CD8-positive, alpha-beta memory T cell (primary cell): Measurements from ENCODE around the gene PRR4. TPM values are rescaled to one million over a fixed set of nuclear protein-coding genes. Genes with fewer than 3 reads are reported as not detected.
A peak's percentile ranks its signal among the peaks of the same experiment; 100 is the strongest.

Source experiments
- CTCF ChIA-PET: fragments of 350-600 bp; sonication (Branson Sonifier 250); formaldehyde crosslinking; loops from one replicate; lab custom pipeline; 2021; ENCODE audit warnings: antibody characterized with exemption; lab: Charles Lee
- POLR2A ChIA-PET: fragments of 350-600 bp; sonication (Branson Sonifier 250); formaldehyde crosslinking; loops from one replicate; lab custom pipeline; 2021; ENCODE audit warnings: antibody characterized with exemption; lab: Charles Lee
- DNase-seq, 5 donors: peaks; one replicate each; pipeline versions ENCODE4 v3.0.0 to v3.0.0-alpha.2; 2020 to 2022; ENCODE audit warnings: mixed read lengths in 1 of 5
- H3K27ac ChIP-seq: one replicate; pipeline ENCODE4 v1.7.0; 2013; ENCODE audit warnings: low read depth, mild to moderate bottlenecking, low read length, moderate library complexity
- H3K27me3 ChIP-seq: 2 replicates; pipeline ENCODE4 v1.7.0; 2013; ENCODE audit warnings: low read length, mild to moderate bottlenecking; ENCODE audit not compliant: insufficient read depth, poor library complexity, severe bottlenecking
- H3K36me3 ChIP-seq: 2 replicates; pipeline ENCODE4 v1.7.0; 2013; ENCODE audit warnings: mild to moderate bottlenecking, low read length, moderate library complexity; ENCODE audit not compliant: insufficient read depth
- H3K4me1 ChIP-seq: 2 replicates; pipeline ENCODE4 v1.7.0; 2013; ENCODE audit warnings: mild to moderate bottlenecking, low read length, moderate library complexity; ENCODE audit not compliant: insufficient read depth
- H3K4me3 ChIP-seq: 2 replicates; pipeline ENCODE4 v1.7.0; 2013; ENCODE audit warnings: mild to moderate bottlenecking, low read length
- H3K9me3 ChIP-seq: 2 replicates; pipeline ENCODE4 v1.7.0; 2013; ENCODE audit warnings: mild to moderate bottlenecking, low read length
- H3K27ac Mint-ChIP-seq, 8 donors: one replicate each; pipeline ENCODE4 v1.8.0; 2020 to 2021; ENCODE audit warnings: mixed read lengths in 8 of 8, mild to moderate bottlenecking in 6 of 8, inconsistent platforms in 3 of 8, moderate library complexity in 3 of 8
- H3K27me3 Mint-ChIP-seq, 2 donors: one replicate each; pipeline ENCODE4 v1.8.0; 2020 to 2021; ENCODE audit warnings: mixed read lengths in 2 of 2, mild to moderate bottlenecking in 1 of 2, moderate library complexity in 1 of 2
- H3K36me3 Mint-ChIP-seq, 3 donors: one replicate each; pipeline ENCODE4 v1.8.0; 2020 to 2021; ENCODE audit warnings: mixed read lengths in 3 of 3, inconsistent platforms in 1 of 3, mild to moderate bottlenecking in 1 of 3
- H3K4me1 Mint-ChIP-seq, 3 donors: one replicate each; pipeline ENCODE4 v1.8.0; 2020 to 2021; ENCODE audit warnings: mixed read lengths in 3 of 3, inconsistent platforms in 1 of 3, mild to moderate bottlenecking in 1 of 3
- H3K4me3 Mint-ChIP-seq, 7 donors: one replicate each; pipeline ENCODE4 v1.8.0; 2020 to 2021; ENCODE audit warnings: mixed read lengths in 7 of 7, mild to moderate bottlenecking in 6 of 7, moderate library complexity in 4 of 7, inconsistent platforms in 2 of 7
- H3K9me3 Mint-ChIP-seq, 5 donors: one replicate each; pipeline ENCODE4 v1.8.0; 2020 to 2022; ENCODE audit warnings: mixed read lengths in 5 of 5, mild to moderate bottlenecking in 3 of 5, moderate library complexity in 2 of 5, inconsistent platforms in 1 of 5
- polyA plus RNA-seq: library from polyadenylated mRNA; unstranded; fragments of 300-500 nt; fragmentation: Illumina TruSeq; gene quantifications from one replicate; pipeline ENCODE4 v1.2.3, GENCODE V29; 2021
- total RNA-seq, 2 experiments: library from RNA; stranded (reverse); gene quantifications; one replicate each; pipeline ENCODE4 v1.2.3, GENCODE V29; 2021

Gene PRR4
- total and polyA plus RNA-seq, 3 experiments from 2014 or later = 0.63 to 0.70 TPM; not detected in 1

DNA sequence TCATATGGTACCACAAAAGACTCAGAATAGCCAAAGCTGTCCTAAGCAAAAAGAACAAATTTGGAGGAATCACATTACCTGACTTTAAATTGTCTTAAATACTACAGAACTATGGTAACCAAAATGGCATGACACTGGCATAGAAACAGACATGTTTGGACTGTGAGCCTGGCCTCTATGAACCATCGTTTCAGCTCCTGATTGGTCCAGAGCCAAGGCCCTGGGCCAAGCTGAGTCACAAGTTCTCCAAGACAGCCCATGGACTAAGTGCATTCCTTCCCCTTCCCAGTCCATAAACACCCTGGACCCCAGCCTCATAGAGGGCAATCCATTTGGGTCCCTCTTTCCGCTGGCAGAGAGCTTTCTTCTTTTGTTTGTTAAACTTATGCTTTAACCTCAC is 12.1 kb upstream of the PRR4 start:
- Mint-ChIP-seq H3K27me3 (no peaks in the 10 kb centered on the region), H3K9me3 (peaks cover 52 to 69% (median 58%) of the 10 kb centered on the region in 5 donors)
- CTCF ChIA-PET = no interaction called here

DNA sequence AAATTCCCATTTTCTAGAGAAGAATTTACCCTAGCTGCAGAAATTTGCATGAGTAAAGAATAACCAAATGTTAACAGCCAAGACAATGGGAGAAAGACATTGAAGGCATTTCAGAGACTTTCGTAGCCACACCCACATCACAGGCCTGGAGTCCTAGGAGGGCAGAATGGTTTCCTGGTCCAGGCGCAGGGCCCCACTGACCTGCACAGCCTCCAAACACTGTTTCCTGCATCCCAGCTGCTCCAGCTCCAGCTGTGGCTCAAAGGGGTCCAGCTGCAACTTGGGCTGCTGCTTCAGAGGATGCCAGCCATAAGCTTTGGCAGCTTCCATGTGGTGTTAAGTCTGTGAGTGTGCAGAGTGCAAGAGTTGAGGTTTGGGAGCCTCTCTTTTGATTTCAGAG is 6.5 kb upstream of the PRR4 start:
- Mint-ChIP-seq H3K9me3 (peaks cover 32 to 49% (median 39%) of the 10 kb centered on the region in 5 donors), H3K27ac (no peak overlapping the region), H3K27me3 (no peaks in the 10 kb centered on the region), H3K4me1 (peaks cover 23 to 31% (median 25%) of the 10 kb centered on the region in 3 donors), H3K36me3 (peaks cover 36 to 66% (median 49%) of the 10 kb centered on the region in 3 donors), H3K4me3 (no peak overlapping the region)
- Histone ChIP-seq H3K4me3 (no peak overlapping the region), H3K27ac (no peak overlapping the region), H3K36me3 (no peaks in the 10 kb centered on the region), H3K9me3 (peaks cover 7% of the 10 kb centered on the region), H3K4me1 (peaks cover 14% of the 10 kb centered on the region), H3K27me3 (no peaks in the 10 kb centered on the region)
- ChIA-PET POLR2A (no interaction called here), CTCF (no interaction called here)
- no peak for DNase-seq

More for the DNA sequence above, 12.1 kb upstream of the PRR4 start:
- peaks cover 0 to under 1% (median 0%) of the 10 kb centered on the region in 3 donors for H3K4me1 Mint-ChIP-seq
- H3K4me3 Mint-ChIP-seq = no peak overlapping the region
- POLR2A ChIA-PET = no interaction called here
- peaks cover 39 to 84% (median 72%) of the 10 kb centered on the region in 3 donors for H3K36me3 Mint-ChIP-seq
- no peaks in the 10 kb centered on the region for H3K36me3 ChIP-seq
- H3K27me3 ChIP-seq = no peaks in the 10 kb centered on the region
- no peak overlapping the region for H3K27ac ChIP-seq
- no peak for DNase-seq
- peaks cover 7% of the 10 kb centered on the region for H3K9me3 ChIP-seq
- H3K4me3 ChIP-seq = no peak overlapping the region
- H3K4me1 ChIP-seq = no peaks in the 10 kb centered on the region
- no peak overlapping the region for H3K27ac Mint-ChIP-seq

DNA sequence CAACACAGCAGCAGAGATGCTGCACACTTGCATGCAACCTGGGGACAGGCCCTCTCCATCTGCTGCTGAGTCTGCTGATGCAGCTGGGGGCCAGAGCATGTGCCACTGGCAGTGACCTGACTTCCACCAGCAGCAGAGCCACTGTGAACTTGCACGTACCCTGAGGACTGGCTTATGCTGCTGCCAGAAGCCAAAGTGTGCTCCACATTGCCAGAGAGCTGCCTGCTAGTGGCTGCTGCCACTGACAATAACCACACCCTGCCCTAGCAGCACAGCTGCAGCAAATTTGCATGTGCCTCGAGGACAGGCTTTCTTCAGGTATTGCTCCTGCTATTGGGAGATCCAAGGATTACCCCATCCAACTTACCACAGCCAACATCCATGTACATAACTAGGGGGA is 4.5 kb upstream of the PRR4 start:
- Histone ChIP-seq H3K27ac (no peak overlapping the region), H3K36me3 (no peaks in the 10 kb centered on the region), H3K27me3 (no peaks in the 10 kb centered on the region), H3K4me1 (peaks cover 29% of the 10 kb centered on the region), H3K4me3 (no peak overlapping the region), H3K9me3 (peaks cover 7% of the 10 kb centered on the region)
- ChIA-PET CTCF (no interaction called here), POLR2A (no interaction called here)
- H3K27me3 Mint-ChIP-seq = no peaks in the 10 kb centered on the region
- H3K4me1 Mint-ChIP-seq = peaks cover 40 to 50% (median 42%) of the 10 kb centered on the region in 3 donors
- peaks cover 18 to 32% (median 29%) of the 10 kb centered on the region in 5 donors for H3K9me3 Mint-ChIP-seq
- peaks cover 33 to 47% (median 33%) of the 10 kb centered on the region in 3 donors for H3K36me3 Mint-ChIP-seq
- H3K27ac Mint-ChIP-seq = peak overlapping the region in 1 of 8 donors; percentile 57
- DNase-seq = no peak
- no peak overlapping the region for H3K4me3 Mint-ChIP-seq

DNA sequence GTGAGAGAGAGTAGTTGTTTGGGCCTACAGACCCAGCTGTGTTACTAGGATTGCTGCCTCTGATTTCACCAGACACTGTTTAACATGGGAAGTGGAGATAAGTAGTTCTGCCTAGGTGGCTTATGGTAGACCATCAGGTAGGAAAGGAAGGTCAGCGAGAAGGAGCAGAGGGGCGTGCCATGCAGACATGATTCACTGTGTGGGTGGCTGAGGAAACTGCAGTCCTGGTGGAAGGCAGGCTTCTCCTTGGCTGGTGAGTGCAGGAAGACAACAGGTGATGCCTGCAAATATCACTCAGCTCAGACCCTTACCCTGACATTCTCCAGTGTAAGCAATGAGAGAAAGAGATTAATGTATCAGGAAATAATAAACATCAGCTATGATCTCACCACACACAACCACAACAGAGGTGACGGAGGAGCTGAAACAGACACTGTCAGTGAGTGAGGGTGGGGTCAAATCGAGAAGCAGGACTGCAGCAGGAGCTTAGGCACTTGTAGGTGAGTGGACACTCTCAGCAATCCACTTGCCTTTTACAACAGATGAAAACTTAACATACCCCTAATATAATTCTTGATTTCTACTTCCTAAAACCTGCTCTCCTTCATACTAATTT is 2.1 kb upstream of the PRR4 start:
- peak in 1 of 5 donors; percentile 11 for DNase-seq
- Histone ChIP-seq H3K9me3 (no peaks in the 10 kb centered on the region), H3K36me3 (no peaks in the 10 kb centered on the region), H3K4me1 (peaks cover 29% of the 10 kb centered on the region), H3K27me3 (no peaks in the 10 kb centered on the region), H3K4me3 (no peak overlapping the region), H3K27ac (no peak overlapping the region)
- H3K9me3 Mint-ChIP-seq = peaks cover 0 to 9% (median 7%) of the 10 kb centered on the region in 5 donors
- ChIA-PET CTCF (no interaction called here), POLR2A (no interaction called here)
- H3K4me3 Mint-ChIP-seq = peak overlapping the region in 2 of 7 donors; percentile 18 to 48
- H3K36me3 Mint-ChIP-seq = peaks cover 25 to 31% (median 27%) of the 10 kb centered on the region in 3 donors
- H3K27me3 Mint-ChIP-seq = no peaks in the 10 kb centered on the region
- peak overlapping the region in 6 of 8 donors; percentile 17 to 72 (median 24) for H3K27ac Mint-ChIP-seq
- H3K4me1 Mint-ChIP-seq = peaks cover 40 to 53% (median 42%) of the 10 kb centered on the region in 3 donors

DNA sequence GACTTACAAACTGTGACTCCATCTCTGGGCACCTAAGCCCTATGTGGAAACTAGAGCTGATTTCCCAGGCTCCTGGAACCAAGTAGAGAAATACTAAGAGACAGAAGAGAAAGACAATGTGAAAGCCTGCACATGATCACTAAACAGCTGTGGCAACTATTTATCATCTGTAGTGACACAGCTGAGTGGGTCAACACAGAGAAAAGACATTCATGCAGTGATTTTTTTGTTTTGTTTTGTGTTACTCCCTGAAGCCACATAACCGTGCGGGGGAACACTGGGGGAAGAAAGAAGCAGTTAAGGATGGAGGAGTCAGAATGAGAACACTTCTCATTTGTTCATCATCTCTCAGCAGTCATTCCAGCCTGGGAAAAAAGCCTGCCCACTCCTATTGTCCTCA is 1.5 kb downstream of the PRR4 start:
- peaks cover 36 to 42% (median 37%) of the 10 kb centered on the region in 3 donors for H3K4me1 Mint-ChIP-seq
- H3K27ac ChIP-seq = no peak overlapping the region
- H3K27ac Mint-ChIP-seq = peak overlapping the region in 2 of 8 donors; percentile 53 to 55
- no peaks in the 10 kb centered on the region for H3K9me3 Mint-ChIP-seq
- peaks cover 20 to 21% (median 21%) of the 10 kb centered on the region in 3 donors for H3K36me3 Mint-ChIP-seq
- H3K4me3 Mint-ChIP-seq = no peak overlapping the region
- H3K4me3 ChIP-seq = no peak overlapping the region
- no peak for DNase-seq
- peaks cover 29% of the 10 kb centered on the region for H3K4me1 ChIP-seq
- no peaks in the 10 kb centered on the region for H3K27me3 ChIP-seq
- CTCF ChIA-PET = no interaction called here
- H3K27me3 Mint-ChIP-seq = no peaks in the 10 kb centered on the region
- POLR2A ChIA-PET = no interaction called here
- no peaks in the 10 kb centered on the region for H3K9me3 ChIP-seq
- no peaks in the 10 kb centered on the region for H3K36me3 ChIP-seq

DNA sequence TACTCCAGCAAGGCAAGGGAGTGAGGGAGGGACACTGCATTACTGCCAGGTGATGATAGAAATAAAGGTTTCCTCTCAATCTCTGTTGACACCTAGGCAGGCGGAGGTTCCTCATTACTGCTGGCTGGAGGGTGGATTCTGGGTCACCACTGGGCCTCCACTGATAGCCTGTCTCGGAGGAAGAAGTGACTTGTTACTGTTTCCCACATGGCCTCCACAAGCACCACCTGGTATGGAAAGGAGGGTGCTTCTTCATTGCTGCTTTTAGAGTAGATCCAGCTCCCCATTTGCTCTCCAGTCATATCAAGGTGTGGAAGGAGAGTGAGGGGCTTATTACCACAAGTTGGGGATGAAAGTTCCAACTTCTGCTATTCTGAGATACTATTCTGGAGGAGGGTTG is 6.4 kb downstream of the PRR4 start:
- Mint-ChIP-seq H3K4me1 (no peaks in the 10 kb centered on the region), H3K27me3 (no peaks in the 10 kb centered on the region), H3K9me3 (peaks cover 0 to 4% (median 0%) of the 10 kb centered on the region in 5 donors), H3K27ac (peak overlapping the region in 1 of 8 donors; percentile 40), H3K4me3 (no peak overlapping the region), H3K36me3 (peaks cover 13 to 23% (median 18%) of the 10 kb centered on the region in 3 donors)
- no peak for DNase-seq
- Histone ChIP-seq H3K27me3 (no peaks in the 10 kb centered on the region), H3K4me1 (no peaks in the 10 kb centered on the region), H3K27ac (no peak overlapping the region), H3K4me3 (no peak overlapping the region), H3K36me3 (no peaks in the 10 kb centered on the region), H3K9me3 (no peaks in the 10 kb centered on the region)
- CTCF ChIA-PET = no interaction called here
- POLR2A ChIA-PET = no interaction called here

DNA sequence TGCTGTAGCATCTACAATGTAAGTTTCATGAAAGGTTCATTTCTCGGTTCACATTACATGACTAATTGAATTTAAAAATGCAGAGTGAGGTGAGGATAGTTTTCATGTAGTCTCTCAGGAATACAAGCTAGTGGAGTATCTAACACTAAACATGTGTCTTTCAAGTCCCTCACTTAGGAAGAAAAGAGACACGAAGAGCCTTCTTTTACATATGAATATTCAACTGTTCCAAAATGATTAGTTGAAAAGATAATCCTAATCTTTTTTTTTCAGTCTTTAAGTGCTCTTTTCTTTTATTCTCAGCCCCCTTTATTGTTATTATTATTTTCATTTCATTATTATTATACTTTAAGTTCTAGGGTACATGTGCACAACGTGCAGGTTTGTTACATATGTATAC is 10.8 kb downstream of the PRR4 start:
- H3K4me3 ChIP-seq = no peak overlapping the region
- H3K4me1 ChIP-seq = no peaks in the 10 kb centered on the region
- no peaks in the 10 kb centered on the region for H3K4me1 Mint-ChIP-seq
- ChIA-PET POLR2A (no interaction called here), CTCF (no interaction called here)
- H3K27ac ChIP-seq = no peak overlapping the region
- H3K36me3 ChIP-seq = no peaks in the 10 kb centered on the region
- H3K27ac Mint-ChIP-seq = no peak overlapping the region
- peaks cover 5 to 8% (median 5%) of the 10 kb centered on the region in 3 donors for H3K36me3 Mint-ChIP-seq
- no peak for DNase-seq
- peaks cover 0 to 7% (median 0%) of the 10 kb centered on the region in 5 donors for H3K9me3 Mint-ChIP-seq
- no peaks in the 10 kb centered on the region for H3K27me3 ChIP-seq
- H3K27me3 Mint-ChIP-seq = no peaks in the 10 kb centered on the region
- H3K4me3 Mint-ChIP-seq = no peak overlapping the region
- no peaks in the 10 kb centered on the region for H3K9me3 ChIP-seq

GRCh38 chr12:10829994-10830393 is 19.3 kb downstream of the PRR4 start:
- H3K4me3 Mint-ChIP-seq = no peak overlapping the region
- no peak overlapping the region for H3K27ac ChIP-seq
- no peaks in the 10 kb centered on the region for H3K4me1 Mint-ChIP-seq
- H3K36me3 ChIP-seq = no peaks in the 10 kb centered on the region
- CTCF ChIA-PET = no interaction called here
- no peaks in the 10 kb centered on the region for H3K9me3 ChIP-seq
- H3K36me3 Mint-ChIP-seq = no peaks in the 10 kb centered on the region
- no peak overlapping the region for H3K4me3 ChIP-seq
- no peaks in the 10 kb centered on the region for H3K9me3 Mint-ChIP-seq
- no peaks in the 10 kb centered on the region for H3K4me1 ChIP-seq
- H3K27me3 ChIP-seq = no peaks in the 10 kb centered on the region
- no peaks in the 10 kb centered on the region for H3K27me3 Mint-ChIP-seq
- no peak overlapping the region for H3K27ac Mint-ChIP-seq
- DNase-seq = no peak
- POLR2A ChIA-PET = no interaction called here
